ENCODE results near the gene GET4.

Gene GET4

GRCh38 chr7:888081-889024, 12.0 kb downstream of the GET4 start:
- Histone ChIP-seq H3K9me3 (ENCODE audit: control insufficient read depth, low read length) (no peaks in the 10 kb centered on the region), H3K4me1 (ENCODE audit: control insufficient read depth, insufficient read depth, low read length, poor library complexity, severe bottlenecking) (peaks cover 11% of the 10 kb centered on the region), H3K36me3 (ENCODE audit: control insufficient read depth, insufficient read depth, low read length) (peaks cover 49% of the 10 kb centered on the region), H3K4me3 (ENCODE audit: extremely low read depth, insufficient read depth, low read length, poor library complexity, severe bottlenecking) (no peak overlapping the region), H3K27ac (ENCODE audit: low read depth, low read length, severe bottlenecking) (no peak overlapping the region)
- 91 to 94% methylated on average over 33 to 41 of the region's 43 CpGs for WGBS, 2 experiments (ENCODE audit: insufficient coverage in 2 of 2)

DNA sequence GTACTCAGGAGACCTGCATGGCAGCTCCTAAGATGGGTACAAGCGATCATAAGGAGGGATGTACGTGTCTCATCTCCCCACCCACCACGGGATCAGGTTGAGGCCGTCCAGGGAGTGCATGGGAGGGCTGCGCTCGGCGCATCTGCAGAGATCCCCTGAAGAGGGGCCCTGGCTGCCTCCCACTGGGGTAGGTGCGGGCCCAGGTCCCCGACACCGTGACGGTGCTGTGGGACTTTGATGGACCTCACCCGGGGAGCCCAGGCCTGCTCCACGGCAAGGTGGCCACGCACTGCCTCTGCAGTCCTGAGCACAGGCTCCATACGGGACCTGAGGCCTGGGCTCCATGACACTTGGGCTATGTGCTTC, 12.7 kb downstream of the GET4 start:
- peaks cover 5% of the 10 kb centered on the region for H3K4me1 ChIP-seq (ENCODE audit: control insufficient read depth, insufficient read depth, low read length, poor library complexity, severe bottlenecking)
- WGBS, 2 experiments (ENCODE audit: insufficient coverage in 2 of 2): 85 to 89% methylated on average over 13 to 15 of the region's 15 CpGs
- peaks cover 55% of the 10 kb centered on the region for H3K36me3 ChIP-seq (ENCODE audit: control insufficient read depth, insufficient read depth, low read length)
- no peaks in the 10 kb centered on the region for H3K9me3 ChIP-seq (ENCODE audit: control insufficient read depth, low read length)
- no peak overlapping the region for H3K27ac ChIP-seq (ENCODE audit: low read depth, low read length, severe bottlenecking)
- H3K4me3 ChIP-seq (ENCODE audit: extremely low read depth, insufficient read depth, low read length, poor library complexity, severe bottlenecking): no peak overlapping the region

DNA sequence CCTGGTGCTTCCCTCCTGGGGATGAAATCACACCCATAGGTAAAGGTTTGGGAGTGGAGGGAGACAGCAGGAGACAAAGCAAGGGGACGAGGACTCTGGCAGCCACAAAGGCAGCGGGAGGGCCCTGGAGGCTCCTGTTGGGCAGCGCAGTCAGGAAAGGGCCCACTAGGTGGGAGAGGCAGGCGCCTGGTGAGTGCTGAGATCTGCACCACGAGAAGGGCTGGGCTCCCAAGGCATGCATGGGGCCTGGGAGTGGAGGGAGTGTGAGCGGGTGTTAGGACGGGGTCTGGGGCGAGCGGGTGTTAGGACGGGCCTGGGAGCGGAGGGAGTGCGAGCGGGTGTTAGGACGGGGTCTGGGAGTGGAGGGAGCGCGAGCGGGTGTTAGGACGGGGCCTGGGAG, 13.0 kb downstream of the GET4 start:
- no peaks in the 10 kb centered on the region for H3K9me3 ChIP-seq (ENCODE audit: control insufficient read depth, low read length)
- no peak overlapping the region for H3K4me3 ChIP-seq (ENCODE audit: extremely low read depth, insufficient read depth, low read length, poor library complexity, severe bottlenecking)
- WGBS, 2 experiments (ENCODE audit: insufficient coverage in 2 of 2): 93 to 98% methylated on average over 3 to 5 of the region's 18 CpGs
- H3K27ac ChIP-seq (ENCODE audit: low read depth, low read length, severe bottlenecking): no peak overlapping the region
- peaks cover 58% of the 10 kb centered on the region for H3K36me3 ChIP-seq (ENCODE audit: control insufficient read depth, insufficient read depth, low read length)
- H3K4me1 ChIP-seq (ENCODE audit: control insufficient read depth, insufficient read depth, low read length, poor library complexity, severe bottlenecking): peaks cover 1% of the 10 kb centered on the region

- no peaks in the 10 kb centered on the region for H3K4me1 ChIP-seq (ENCODE audit: control insufficient read depth, insufficient read depth, low read length, poor library complexity, severe bottlenecking)
- no peak overlapping the region for H3K27ac ChIP-seq (ENCODE audit: low read depth, low read length, severe bottlenecking)
- H3K9me3 ChIP-seq (ENCODE audit: control insufficient read depth, low read length): no peaks in the 10 kb centered on the region
- WGBS, 2 experiments (ENCODE audit: insufficient coverage in 2 of 2): 90 to 96% methylated on average over 13 to 15 of the region's 15 CpGs
- H3K36me3 ChIP-seq (ENCODE audit: control insufficient read depth, insufficient read depth, low read length): peaks cover 72% of the 10 kb centered on the region
- no peak overlapping the region for H3K4me3 ChIP-seq (ENCODE audit: extremely low read depth, insufficient read depth, low read length, poor library complexity, severe bottlenecking)
Measured at GRCh38 chr7:890868-891267, 14.5 kb downstream of the GET4 start.

DNA sequence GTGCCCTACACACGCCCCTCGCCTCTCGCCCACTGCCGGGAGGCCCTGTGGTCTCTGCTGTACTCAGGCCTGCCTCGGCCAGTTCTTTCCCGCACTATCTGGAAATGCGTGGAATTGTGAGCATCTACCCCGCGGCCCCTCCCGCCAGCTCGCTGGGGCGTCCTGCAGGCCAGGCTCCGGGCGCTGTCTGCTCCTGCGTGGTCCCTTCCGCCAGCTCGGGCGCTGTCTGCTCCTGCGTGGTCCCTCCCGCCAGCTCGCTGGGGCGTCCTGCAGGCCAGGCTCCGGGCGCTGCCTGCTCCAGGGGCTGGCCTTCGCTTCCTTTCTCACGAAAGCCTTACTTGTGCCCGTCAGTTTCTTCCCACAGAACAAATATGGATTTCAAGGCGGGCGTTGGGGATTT, 14.9 kb downstream of the GET4 start:
- peaks cover 75% of the 10 kb centered on the region for H3K36me3 ChIP-seq (ENCODE audit: control insufficient read depth, insufficient read depth, low read length)
- no peak overlapping the region for H3K4me3 ChIP-seq (ENCODE audit: extremely low read depth, insufficient read depth, low read length, poor library complexity, severe bottlenecking)
- no peak overlapping the region for H3K27ac ChIP-seq (ENCODE audit: low read depth, low read length, severe bottlenecking)
- no peaks in the 10 kb centered on the region for H3K9me3 ChIP-seq (ENCODE audit: control insufficient read depth, low read length)
- whole genome bisulfite sequencing, 2 experiments (ENCODE audit: insufficient coverage in 2 of 2): 97 to 98% methylated on average over 29 of the region's 29 CpGs
- H3K4me1 ChIP-seq (ENCODE audit: control insufficient read depth, insufficient read depth, low read length, poor library complexity, severe bottlenecking): no peaks in the 10 kb centered on the region

GRCh38 chr7:891805-892204, 15.5 kb downstream of the GET4 start:
- Histone ChIP-seq H3K27ac (ENCODE audit: low read depth, low read length, severe bottlenecking) (no peak overlapping the region), H3K4me3 (ENCODE audit: extremely low read depth, insufficient read depth, low read length, poor library complexity, severe bottlenecking) (no peak overlapping the region), H3K9me3 (ENCODE audit: control insufficient read depth, low read length) (no peaks in the 10 kb centered on the region), H3K36me3 (ENCODE audit: control insufficient read depth, insufficient read depth, low read length) (peaks cover 74% of the 10 kb centered on the region), H3K4me1 (ENCODE audit: control insufficient read depth, insufficient read depth, low read length, poor library complexity, severe bottlenecking) (no peaks in the 10 kb centered on the region)
- 95 to 97% methylated on average over 20 of the region's 20 CpGs for WGBS, 2 experiments (ENCODE audit: insufficient coverage in 2 of 2)

- WGBS, 2 experiments (ENCODE audit: insufficient coverage in 2 of 2): 98 to 100% methylated on average over 6 to 25 of the region's 48 CpGs
- H3K36me3 ChIP-seq (ENCODE audit: control insufficient read depth, insufficient read depth, low read length): peaks cover 69% of the 10 kb centered on the region
- H3K4me1 ChIP-seq (ENCODE audit: control insufficient read depth, insufficient read depth, low read length, poor library complexity, severe bottlenecking): no peaks in the 10 kb centered on the region
- no peaks in the 10 kb centered on the region for H3K9me3 ChIP-seq (ENCODE audit: control insufficient read depth, low read length)
- H3K27ac ChIP-seq (ENCODE audit: low read depth, low read length, severe bottlenecking): no peak overlapping the region
- H3K4me3 ChIP-seq (ENCODE audit: extremely low read depth, insufficient read depth, low read length, poor library complexity, severe bottlenecking): no peak overlapping the region
Measured at GRCh38 chr7:892648-893593, 16.6 kb downstream of the GET4 start.

DNA sequence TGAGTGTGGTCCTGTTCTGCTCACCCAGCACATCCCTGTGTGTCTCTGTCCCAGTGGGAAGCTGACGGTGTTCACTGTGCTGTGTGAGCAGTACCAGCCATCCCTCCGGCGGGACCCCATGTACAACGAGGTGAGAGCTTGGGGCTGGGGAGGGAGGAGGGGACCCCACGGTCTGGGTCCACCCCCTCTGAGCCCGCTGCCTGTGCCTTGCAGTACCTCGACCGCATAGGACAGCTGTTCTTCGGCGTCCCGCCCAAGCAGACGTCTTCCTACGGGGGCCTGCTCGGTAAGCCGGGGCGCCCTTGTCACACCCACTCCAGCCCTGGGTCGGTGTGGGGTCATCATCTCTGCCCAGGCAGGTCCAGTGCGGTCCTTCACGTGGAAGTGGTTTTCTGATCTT, 17.3 kb downstream of the GET4 start:
- H3K27ac ChIP-seq (ENCODE audit: low read depth, low read length, severe bottlenecking): no peak overlapping the region
- no peaks in the 10 kb centered on the region for H3K9me3 ChIP-seq (ENCODE audit: control insufficient read depth, low read length)
- H3K4me3 ChIP-seq (ENCODE audit: extremely low read depth, insufficient read depth, low read length, poor library complexity, severe bottlenecking): no peak overlapping the region
- no peaks in the 10 kb centered on the region for H3K4me1 ChIP-seq (ENCODE audit: control insufficient read depth, insufficient read depth, low read length, poor library complexity, severe bottlenecking)
- H3K36me3 ChIP-seq (ENCODE audit: control insufficient read depth, insufficient read depth, low read length): peaks cover 65% of the 10 kb centered on the region
- WGBS, 2 experiments (ENCODE audit: insufficient coverage in 2 of 2): 92 to 98% methylated on average over 15 to 19 of the region's 19 CpGs

DNA sequence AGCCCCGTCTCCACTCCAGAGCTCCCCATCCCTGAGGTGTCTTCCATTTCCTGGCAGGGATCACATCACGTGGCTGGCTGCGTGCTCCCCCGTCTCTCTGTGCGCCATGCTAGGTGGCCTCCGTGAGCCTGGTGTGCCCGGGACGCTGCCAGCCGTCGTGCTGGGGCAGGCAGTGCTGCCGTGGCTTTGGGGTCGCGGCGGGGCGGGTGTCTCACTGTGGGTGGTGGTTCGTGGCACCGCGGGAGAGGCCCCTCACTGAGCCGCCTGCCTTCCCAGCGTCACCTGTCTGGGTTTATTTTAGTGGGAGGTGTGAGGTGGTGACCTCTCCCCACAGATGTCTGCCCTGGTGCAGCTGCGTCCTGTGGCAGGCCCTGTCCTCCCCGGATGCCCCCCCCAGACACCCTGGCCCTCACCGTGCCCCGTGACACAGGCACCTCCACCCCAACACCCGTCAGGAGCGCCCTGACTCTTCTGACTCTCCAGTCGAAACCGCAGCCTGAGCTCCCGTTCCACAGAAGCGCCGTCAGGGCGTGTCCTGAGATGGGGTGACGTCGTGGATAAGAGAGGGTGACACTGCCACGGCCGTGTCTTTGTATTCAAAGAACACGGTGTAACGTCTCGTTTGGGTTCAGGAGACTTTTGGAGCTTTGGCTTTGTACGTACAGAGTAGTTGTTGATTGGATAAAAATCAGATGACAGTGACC, 18.0 kb downstream of the GET4 start:
- peaks cover 61% of the 10 kb centered on the region for H3K36me3 ChIP-seq (ENCODE audit: control insufficient read depth, insufficient read depth, low read length)
- no peaks in the 10 kb centered on the region for H3K4me1 ChIP-seq (ENCODE audit: control insufficient read depth, insufficient read depth, low read length, poor library complexity, severe bottlenecking)
- H3K9me3 ChIP-seq (ENCODE audit: control insufficient read depth, low read length): no peaks in the 10 kb centered on the region
- H3K27ac ChIP-seq (ENCODE audit: low read depth, low read length, severe bottlenecking): no peak overlapping the region
- WGBS, 2 experiments (ENCODE audit: insufficient coverage in 2 of 2): 97 to 98% methylated on average over 29 to 35 of the region's 40 CpGs
- no peak overlapping the region for H3K4me3 ChIP-seq (ENCODE audit: extremely low read depth, insufficient read depth, low read length, poor library complexity, severe bottlenecking)

DNA sequence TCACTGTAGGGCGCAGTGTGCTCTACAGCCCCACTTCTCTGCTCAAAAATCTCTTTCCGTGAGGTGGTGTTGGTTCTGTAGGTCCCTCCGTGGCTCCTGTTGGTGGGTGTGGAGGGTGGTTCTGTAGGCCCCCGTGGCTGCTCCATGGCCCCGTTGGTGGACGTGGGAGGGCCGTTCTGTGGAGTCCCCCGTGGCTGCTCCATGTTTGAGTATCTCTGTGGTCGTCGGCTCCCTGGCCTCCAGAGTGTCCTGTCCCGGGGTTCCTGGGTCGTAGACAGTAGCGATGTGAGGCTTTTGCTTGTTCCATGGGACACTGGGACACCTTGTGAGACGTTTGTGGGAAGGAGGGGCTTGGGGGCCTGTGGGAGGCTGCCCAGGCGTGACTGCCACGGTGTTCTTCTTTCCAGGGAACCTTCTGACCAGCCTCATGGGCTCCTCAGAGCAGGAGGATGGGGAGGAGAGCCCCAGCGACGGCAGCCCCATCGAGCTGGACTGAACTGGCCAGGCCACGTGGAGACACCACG, 18.6 kb downstream of the GET4 start:
- WGBS, 2 experiments (ENCODE audit: insufficient coverage in 2 of 2): 96% methylated on average over 18 to 19 of the region's 21 CpGs
- Histone ChIP-seq H3K36me3 (ENCODE audit: control insufficient read depth, insufficient read depth, low read length) (peaks cover 59% of the 10 kb centered on the region), H3K4me1 (ENCODE audit: control insufficient read depth, insufficient read depth, low read length, poor library complexity, severe bottlenecking) (no peaks in the 10 kb centered on the region), H3K9me3 (ENCODE audit: control insufficient read depth, low read length) (no peaks in the 10 kb centered on the region), H3K27ac (ENCODE audit: low read depth, low read length, severe bottlenecking) (no peak overlapping the region), H3K4me3 (ENCODE audit: extremely low read depth, insufficient read depth, low read length, poor library complexity, severe bottlenecking) (no peak overlapping the region)

All from mesodermal cell (in vitro differentiated cells).